GM10248 (cell line): ENCODE data around the gene PDE4D.

Experiments
- CTCF ChIA-PET: fragments of 300-600 bp; sonication (Branson Sonifier 250); formaldehyde crosslinking; extraction: SDS; loops from one replicate; lab custom pipeline; 2021; ENCODE audit warnings: antibody characterized with exemption; lab: Yijun Ruan, JAX
- POLR2A ChIA-PET: fragments of 350-650 bp; sonication (Branson Sonifier 250); formaldehyde crosslinking; extraction: SDS; loops from one replicate; lab custom pipeline; 2020; ENCODE audit warnings: antibody characterized with exemption; lab: Yijun Ruan, JAX
- DNase-seq: peaks from one replicate; pipeline ENCODE4 v3.0.0; 2012; ENCODE audit errors: extremely low spot score
- TF ChIP-seq, protein P1 (sequence below): IDR thresholded peaks from 2 replicates; pipeline ENCODE4 v1.5.1; 2012; ENCODE audit warnings: mild to moderate bottlenecking, low read depth; ENCODE audit errors: extremely low read depth, missing control alignments, control extremely low read depth

PDE4D gene

DNA sequence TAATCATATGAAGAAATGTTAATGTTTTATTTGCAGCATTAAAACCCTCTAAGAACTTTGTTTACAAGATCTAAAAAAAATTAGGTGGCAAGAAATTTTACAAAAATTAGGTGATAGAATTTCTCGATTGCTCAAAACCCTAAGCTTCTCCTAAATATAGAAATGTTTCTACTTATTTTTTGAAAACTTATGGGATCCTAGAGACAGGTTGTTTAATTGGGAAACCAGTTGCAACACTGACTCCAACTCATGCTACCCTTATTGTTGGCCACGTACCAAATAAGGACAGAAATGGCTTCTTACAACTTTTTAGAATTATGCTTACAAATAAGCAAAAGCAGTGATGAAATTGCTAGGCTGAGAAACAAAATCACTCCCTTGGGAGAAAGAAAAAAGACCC is 531.1 kb downstream of the PDE4D start:
- CTCF ChIA-PET: interaction anchor here (11.6 kb wide), 1 partner anchor 173 kb away, joined by 135 read pairs; no protein-coding TSS in a partner anchor
- POLR2A ChIA-PET: no interaction called here
- no peak for DNase-seq
- TF ChIP-seq, protein P1, sequence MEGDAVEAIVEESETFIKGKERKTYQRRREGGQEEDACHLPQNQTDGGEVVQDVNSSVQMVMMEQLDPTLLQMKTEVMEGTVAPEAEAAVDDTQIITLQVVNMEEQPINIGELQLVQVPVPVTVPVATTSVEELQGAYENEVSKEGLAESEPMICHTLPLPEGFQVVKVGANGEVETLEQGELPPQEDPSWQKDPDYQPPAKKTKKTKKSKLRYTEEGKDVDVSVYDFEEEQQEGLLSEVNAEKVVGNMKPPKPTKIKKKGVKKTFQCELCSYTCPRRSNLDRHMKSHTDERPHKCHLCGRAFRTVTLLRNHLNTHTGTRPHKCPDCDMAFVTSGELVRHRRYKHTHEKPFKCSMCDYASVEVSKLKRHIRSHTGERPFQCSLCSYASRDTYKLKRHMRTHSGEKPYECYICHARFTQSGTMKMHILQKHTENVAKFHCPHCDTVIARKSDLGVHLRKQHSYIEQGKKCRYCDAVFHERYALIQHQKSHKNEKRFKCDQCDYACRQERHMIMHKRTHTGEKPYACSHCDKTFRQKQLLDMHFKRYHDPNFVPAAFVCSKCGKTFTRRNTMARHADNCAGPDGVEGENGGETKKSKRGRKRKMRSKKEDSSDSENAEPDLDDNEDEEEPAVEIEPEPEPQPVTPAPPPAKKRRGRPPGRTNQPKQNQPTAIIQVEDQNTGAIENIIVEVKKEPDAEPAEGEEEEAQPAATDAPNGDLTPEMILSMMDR: no peak

DNA sequence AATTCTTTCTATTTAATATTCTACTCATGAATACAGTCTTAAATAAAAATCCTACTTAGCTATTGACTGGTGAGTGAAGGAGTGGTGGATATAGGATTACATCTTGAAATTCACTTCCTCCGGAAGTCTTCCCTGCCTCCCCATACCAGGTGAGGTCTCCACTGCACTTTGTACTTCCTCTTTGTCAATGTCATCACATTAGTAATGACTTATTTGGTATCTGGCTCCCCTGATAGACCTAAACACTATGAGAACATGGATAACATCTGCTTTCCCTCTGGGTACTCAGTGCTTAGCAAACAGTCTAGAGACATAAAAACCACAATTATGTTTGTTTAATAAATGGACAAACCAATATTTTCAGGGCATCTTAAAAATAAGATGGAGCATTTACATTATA is 532.1 kb downstream of the PDE4D start:
- DNase-seq: no peak
- CTCF ChIA-PET: no interaction called here
- TF ChIP-seq, protein P1: no peak
- POLR2A ChIA-PET: no interaction called here

DNA sequence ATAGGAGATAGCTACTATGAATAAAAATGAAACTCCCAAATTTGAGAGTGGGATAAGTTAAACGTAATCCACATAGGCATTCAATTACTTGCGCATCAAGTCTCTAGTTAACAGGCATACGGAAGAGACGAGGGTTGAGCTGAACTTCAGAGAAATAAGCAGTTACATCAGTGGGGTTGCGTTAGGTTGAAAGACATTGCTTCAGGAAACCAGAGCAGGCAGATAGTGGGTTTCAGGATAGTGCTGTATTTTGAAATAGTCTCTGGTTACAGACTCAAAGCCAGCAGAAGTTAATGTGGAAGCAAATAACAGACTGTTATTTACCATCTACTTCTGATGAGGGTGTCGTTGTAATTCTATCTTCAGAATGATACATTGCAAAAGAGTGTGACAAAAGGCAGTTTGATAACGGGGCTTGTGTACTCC is 533.4 kb downstream of the PDE4D start:
- ChIA-PET CTCF (interaction anchor here (1.1 to 2.7 kb wide), 6 partner anchors 9 to 474 kb away, joined by 3 to 12 read pairs (median 6); no protein-coding TSS in a partner anchor), POLR2A (no interaction called here)
- DNase-seq: no peak
- TF ChIP-seq, protein P1: no peak

DNA sequence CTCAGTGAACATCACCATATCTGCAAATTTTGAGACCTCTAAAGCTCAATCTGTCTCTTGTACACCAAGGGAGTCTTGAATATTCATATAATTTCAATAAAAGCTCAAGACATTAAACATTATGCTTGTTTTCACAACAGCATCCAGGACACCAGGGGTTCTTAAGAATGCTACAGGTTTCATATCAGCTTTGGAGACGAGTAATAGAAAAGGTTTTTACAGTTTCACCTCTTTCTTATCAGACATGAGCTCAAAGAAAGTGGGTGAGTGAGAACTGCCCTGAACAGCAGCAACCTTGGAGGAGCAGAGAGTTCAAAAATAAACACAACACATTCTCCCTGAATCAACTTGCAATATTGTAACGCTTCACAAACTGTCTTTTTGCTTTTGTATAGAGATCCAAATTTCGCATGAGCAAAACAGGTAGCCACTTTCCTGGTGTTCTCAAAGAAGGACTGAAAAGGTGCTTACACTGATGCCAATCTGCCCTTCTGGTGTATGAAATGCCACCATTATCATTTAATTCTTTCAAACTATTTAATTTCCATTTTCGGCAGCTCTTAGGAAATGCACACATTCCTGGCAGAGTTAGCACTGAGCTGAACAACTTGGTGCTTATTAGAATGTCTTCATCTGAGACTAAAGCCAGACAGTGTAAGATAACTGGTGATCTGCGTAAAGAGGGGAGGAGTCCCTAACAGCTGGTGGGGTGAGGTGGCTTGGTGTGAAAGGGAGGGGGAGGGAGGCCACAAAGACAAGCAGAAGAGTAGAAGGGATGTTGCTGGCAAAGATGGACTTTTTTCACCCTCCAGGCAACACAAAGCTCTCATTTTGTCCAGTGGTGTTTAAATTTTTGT is 535.3 kb downstream of the PDE4D start:
- DNase-seq: no peak
- POLR2A ChIA-PET: no interaction called here
- CTCF ChIA-PET: interaction anchor here (1.0 to 2.7 kb wide), 5 partner anchors 7 to 170 kb away, joined by 3 to 12 read pairs (median 11); no protein-coding TSS in a partner anchor
- TF ChIP-seq, protein P1: no peak

DNA sequence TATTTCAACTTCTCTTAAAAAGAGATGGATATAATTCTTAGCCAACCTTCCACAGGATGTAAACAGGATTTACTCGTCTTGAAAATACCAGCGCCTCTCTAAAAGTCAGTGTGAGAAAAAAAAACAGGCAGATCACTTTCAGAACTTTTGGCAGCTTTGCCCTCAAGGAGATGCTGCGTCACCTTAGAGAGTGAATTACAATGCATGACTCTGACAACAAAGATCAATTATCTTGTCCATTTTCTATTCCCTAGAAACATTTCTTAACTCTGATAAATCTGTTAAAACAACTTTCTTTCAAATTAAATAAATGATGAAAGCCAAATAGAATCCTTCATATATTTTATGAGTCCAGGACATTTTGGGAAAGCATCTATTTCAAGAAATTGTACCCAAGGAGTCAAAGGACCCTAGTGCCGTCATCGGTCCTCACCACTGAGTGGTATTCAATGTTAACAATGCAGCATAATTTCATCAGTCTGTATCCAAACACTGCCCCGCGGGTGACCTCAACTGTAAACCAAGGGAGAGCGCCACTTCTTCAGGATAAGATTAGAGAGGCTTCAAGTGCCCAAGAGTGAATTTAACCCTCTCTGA is 536.0 kb downstream of the PDE4D start:
- ChIA-PET CTCF (interaction anchor here (2.4 to 2.8 kb wide), 2 partner anchors 10 to 11 kb away, joined by 12 read pairs; no protein-coding TSS in a partner anchor), POLR2A (no interaction called here)
- no peak for DNase-seq
- TF ChIP-seq, protein P1: no peak

DNA sequence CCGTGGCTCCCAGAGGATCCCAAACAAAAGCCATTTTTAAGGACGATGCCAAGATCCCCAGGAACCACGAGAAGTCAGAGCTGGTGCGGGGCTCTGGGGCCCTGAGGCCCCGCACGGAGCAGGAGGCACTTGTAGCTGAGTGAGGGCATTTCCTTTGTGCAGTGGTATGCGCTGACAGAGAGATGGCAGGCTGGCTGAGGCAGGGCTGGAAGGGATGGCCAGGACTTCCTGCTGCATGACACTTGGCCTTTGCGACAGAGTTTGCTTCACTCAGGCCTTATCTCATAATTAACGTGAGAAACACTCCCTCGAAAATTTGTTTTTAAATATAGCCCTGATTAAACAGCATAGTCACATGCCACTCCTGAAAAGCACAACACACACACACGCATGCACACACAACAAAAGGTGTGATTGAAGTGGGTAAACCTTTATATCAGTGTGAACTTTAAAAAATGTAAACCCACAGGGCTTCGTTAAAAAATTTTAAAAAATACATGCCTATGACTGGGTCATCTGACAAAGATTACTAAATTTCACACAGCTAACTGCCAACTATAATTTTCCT is 536.6 kb downstream of the PDE4D start:
- ChIA-PET CTCF (interaction anchor here (0.8 to 2.8 kb wide), 3 partner anchors 10 to 24 kb away, joined by 3 to 12 read pairs (median 3); no protein-coding TSS in a partner anchor), POLR2A (no interaction called here)
- no peak for DNase-seq
- TF ChIP-seq, protein P1: no peak
